H9 (cell line): Measurements from ENCODE around the gene MTG1. TPM values are rescaled to one million over a fixed set of nuclear protein-coding genes. Genes with fewer than 3 reads are reported as not detected.

Source experiments
- DNase-seq: peaks from one replicate; pipeline ENCODE4 v3.0.0-alpha.2; 2017
- H2AFZ ChIP-seq: one replicate; pipeline ENCODE4 v1.6.1; 2013; ENCODE audit warnings: mild to moderate bottlenecking, low read length, control low read depth, moderate library complexity
- H2AK5ac ChIP-seq: 2 replicates; pipeline ENCODE4 v1.6.1; 2013; ENCODE audit warnings: low read length, control low read depth, mixed read lengths; ENCODE audit not compliant: insufficient read length
- H2BK120ac ChIP-seq: one replicate; pipeline ENCODE4 v1.6.1; 2013; ENCODE audit warnings: low read depth, mild to moderate bottlenecking, low read length, control low read depth, inconsistent platforms; ENCODE audit not compliant: poor library complexity, severe bottlenecking
- H2BK12ac ChIP-seq: 2 replicates; pipeline ENCODE4 v1.6.1; 2013; ENCODE audit warnings: low read length, control low read depth, mixed read lengths, low read depth; ENCODE audit not compliant: insufficient read length
- H2BK15ac ChIP-seq: 2 replicates; pipeline ENCODE4 v1.6.1; 2013; ENCODE audit warnings: low read depth, low read length, control low read depth
- H2BK20ac ChIP-seq: one replicate; pipeline ENCODE4 v1.6.1; 2013; ENCODE audit warnings: low read depth, mild to moderate bottlenecking, low read length, control low read depth, inconsistent platforms; ENCODE audit not compliant: poor library complexity, severe bottlenecking
- H2BK5ac ChIP-seq: 2 replicates; pipeline ENCODE4 v1.6.1; 2013; ENCODE audit warnings: low read length, control low read depth, mixed read lengths; ENCODE audit not compliant: insufficient read length
- H3K14ac ChIP-seq: 2 replicates; pipeline ENCODE4 v1.6.1; 2013; ENCODE audit warnings: low read length, control low read depth; ENCODE audit not compliant: insufficient read depth
- H3K18ac ChIP-seq: 2 replicates; pipeline ENCODE4 v1.6.1; 2013; ENCODE audit warnings: low read depth, mild to moderate bottlenecking, mixed read lengths, low read length, control low read depth; ENCODE audit not compliant: insufficient read length
- H3K23ac ChIP-seq: 2 replicates; pipeline ENCODE4 v1.6.1; 2013; ENCODE audit warnings: low read length, control low read depth, mixed read lengths, low read depth; ENCODE audit not compliant: insufficient read length
- H3K23me2 ChIP-seq: 2 replicates; pipeline ENCODE4 v1.6.1; 2013; ENCODE audit warnings: low read depth, mild to moderate bottlenecking, mixed read lengths, low read length, control low read depth; ENCODE audit not compliant: insufficient read length, poor library complexity, severe bottlenecking
- H3K27ac ChIP-seq: 2 replicates; pipeline ENCODE4 v1.5.1; 2013; ENCODE audit warnings: low read length, control low read depth, mixed read lengths, low read depth; ENCODE audit not compliant: insufficient read length
- H3K27me3 ChIP-seq: 2 replicates; pipeline ENCODE4 v1.6.1; 2013; ENCODE audit warnings: low read length, control low read depth, inconsistent platforms; ENCODE audit not compliant: insufficient read depth
- H3K4ac ChIP-seq: 2 replicates; pipeline ENCODE4 v1.6.1; 2013; ENCODE audit warnings: low read depth, mild to moderate bottlenecking, control low read depth, inconsistent platforms, low read length, moderate library complexity
- H3K4me1 ChIP-seq: 2 replicates; pipeline ENCODE4 v1.6.1; 2013; ENCODE audit warnings: low read length, control low read depth, inconsistent platforms; ENCODE audit not compliant: insufficient read depth
- H3K4me2 ChIP-seq: 2 replicates; pipeline ENCODE4 v1.6.1; 2013; ENCODE audit warnings: low read length, control low read depth, mixed read lengths; ENCODE audit not compliant: insufficient read length, insufficient read depth
- H3K56ac ChIP-seq: 2 replicates; pipeline ENCODE4 v1.6.1; 2013; ENCODE audit warnings: low read depth, mild to moderate bottlenecking, mixed read lengths, low read length, control low read depth; ENCODE audit not compliant: insufficient read length
- H3K79me1 ChIP-seq: 2 replicates; pipeline ENCODE4 v1.6.1; 2013; ENCODE audit warnings: low read depth, mild to moderate bottlenecking, moderate library complexity, low read length, control low read depth, inconsistent platforms; ENCODE audit not compliant: insufficient read depth, poor library complexity, severe bottlenecking
- H3K79me2 ChIP-seq: 2 replicates; pipeline ENCODE4 v1.6.1; 2013; ENCODE audit warnings: low read length, control low read depth, inconsistent platforms; ENCODE audit not compliant: insufficient read depth
- H3K9ac ChIP-seq: 2 replicates; pipeline ENCODE4 v1.6.1; 2013; ENCODE audit warnings: low read length, control low read depth, mixed read lengths; ENCODE audit not compliant: insufficient read length; ENCODE audit errors: extremely low read depth
- H3K9me3 ChIP-seq: one replicate; pipeline ENCODE4 v1.6.1; 2013; ENCODE audit warnings: low read depth, low read length, inconsistent platforms; ENCODE audit not compliant: control insufficient read depth
- H3T11ph ChIP-seq: one replicate; pipeline ENCODE4 v1.6.1; 2013; ENCODE audit warnings: mild to moderate bottlenecking, low read length, control low read depth, inconsistent platforms
- H4K20me1 ChIP-seq: one replicate; pipeline ENCODE4 v1.6.1; 2013; ENCODE audit not compliant: control insufficient read depth, insufficient read length, insufficient read depth
- H4K5ac ChIP-seq: 2 replicates; pipeline ENCODE4 v1.6.1; 2013; ENCODE audit warnings: low read depth, mild to moderate bottlenecking, mixed read lengths, low read length, control low read depth; ENCODE audit not compliant: insufficient read length
- H4K8ac ChIP-seq: replicated peaks from 2 replicates; pipeline ENCODE4 v1.6.1; 2013; ENCODE audit warnings: low read length, control low read depth, mixed read lengths, low read depth; ENCODE audit not compliant: insufficient read length
- H4K91ac ChIP-seq: 2 replicates; pipeline ENCODE4 v1.6.1; 2013; ENCODE audit warnings: low read depth, mild to moderate bottlenecking, moderate library complexity, mixed read lengths, low read length, control low read depth; ENCODE audit not compliant: insufficient read length
- H3K27ac Mint-ChIP-seq, 3 experiments: 2 replicates in 2 of 3; 3 replicates in 1 of 3; pipeline ENCODE4 v1.8.0; 2020 to 2021; ENCODE audit warnings: mixed read lengths in 3 of 3, mild to moderate bottlenecking in 1 of 3, moderate library complexity in 1 of 3
- H3K27me3 Mint-ChIP-seq: 2 replicates; pipeline ENCODE4 v1.8.0; 2021; ENCODE audit warnings: low read depth, mild to moderate bottlenecking, moderate library complexity, mixed read lengths
- H3K36me3 Mint-ChIP-seq, 3 experiments: 2 replicates in 2 of 3; 3 replicates in 1 of 3; pipeline ENCODE4 v1.8.0; 2020 to 2021; ENCODE audit warnings: low read depth in 3 of 3, mixed read lengths in 3 of 3; ENCODE audit not compliant: insufficient read depth in 1 of 3
- H3K4me1 Mint-ChIP-seq, 2 experiments: 2 replicates each; pipeline ENCODE4 v1.8.0; 2020; ENCODE audit warnings: mixed read lengths in 2 of 2
- H3K4me3 Mint-ChIP-seq, 2 experiments: 2 replicates in 1 of 2; 3 replicates in 1 of 2; pipeline ENCODE4 v1.8.0; 2020 to 2021; ENCODE audit warnings: mild to moderate bottlenecking in 2 of 2, mixed read lengths in 2 of 2, moderate library complexity in 1 of 2
- H3K9me3 Mint-ChIP-seq, 2 experiments: 2 replicates in 1 of 2; 3 replicates in 1 of 2; pipeline ENCODE4 v1.8.0; 2020; ENCODE audit warnings: mild to moderate bottlenecking in 2 of 2, mixed read lengths in 2 of 2, moderate library complexity in 1 of 2
- CTCF ChIP-seq: fragments of 200-600 bp; sonication (generic); conservative IDR thresholded peaks from 3 replicates; pipeline ENCODE4 v1.8.0; 2021; ENCODE audit warnings: antibody characterized with exemption, mild to moderate bottlenecking
- WGBS: extraction: QIAGEN DNeasy Blood & Tissue Kit; methylation state at CpG from one replicate; pipeline ENCODE4 v1.1.7; 2013; ENCODE audit warnings: missing lambda C conversion rate, low lambda C conversion rate, mixed read lengths; ENCODE audit not compliant: insufficient read length; ENCODE audit errors: extremely low coverage; 5-methylcytosine and 5-hydroxymethylcytosine counted together
- total RNA-seq: library from RNA; stranded (reverse); gene quantifications from 2 replicates; pipeline ENCODE4 v1.2.1, GENCODE V29; 2021

Gene MTG1
- total RNA-seq, 1 experiment from 2014 or later = 65.3 TPM

GRCh38 chr10:133364645-133365431 lies 29.1 kb upstream of the MTG1 start:
- Mint-ChIP-seq H3K27me3 (peaks cover 12% of the 10 kb centered on the region), H3K36me3 (peaks cover 35 to 67% (median 65%) of the 10 kb centered on the region in 3 experiments; a peak in 6 of 7 replicates), H3K4me3 (no peak overlapping the region), H3K27ac (no peak overlapping the region), H3K9me3 (no peaks in the 10 kb centered on the region), H3K4me1 (peaks cover 0 to 2% of the 10 kb centered on the region in 2 experiments; a peak in 1 of 4 replicates)
- no peak overlapping the region for H3K14ac ChIP-seq
- H3K27me3 ChIP-seq = no peaks in the 10 kb centered on the region; the same call in 1 of the 2 replicates
- H3K9me3 ChIP-seq = no peaks in the 10 kb centered on the region
- no peak overlapping the region for H2BK15ac ChIP-seq
- H2AK5ac ChIP-seq = no peak overlapping the region
- H4K91ac ChIP-seq = no peak overlapping the region
- no peak overlapping the region for H3K9ac ChIP-seq
- no peak overlapping the region for H2BK20ac ChIP-seq
- no peak overlapping the region for H3T11ph ChIP-seq
- no peaks in the 10 kb centered on the region for H3K79me1 ChIP-seq
- no peak overlapping the region for H3K4ac ChIP-seq
- no peaks in the 10 kb centered on the region for H4K20me1 ChIP-seq
- no peak overlapping the region for H2BK12ac ChIP-seq
- no peaks in the 10 kb centered on the region for H3K4me1 ChIP-seq
- TF ChIP-seq CTCF = no peak
- H2BK5ac ChIP-seq = no peak overlapping the region
- H3K4me2 ChIP-seq = no peak overlapping the region
- no peak overlapping the region for H4K5ac ChIP-seq
- H2BK120ac ChIP-seq = no peak overlapping the region
- WGBS = no CpG with 5 or more reads among the region's 29 CpGs
- DNase-seq = no peak
- H3K23me2 ChIP-seq = no peaks in the 10 kb centered on the region
- no peak overlapping the region for H3K18ac ChIP-seq
- H2AFZ ChIP-seq = no peak overlapping the region
- H3K56ac ChIP-seq = no peak overlapping the region
- no peak overlapping the region for H4K8ac ChIP-seq
- H3K79me2 ChIP-seq = no peaks in the 10 kb centered on the region
- no peak overlapping the region for H3K23ac ChIP-seq
- H3K27ac ChIP-seq = no peak overlapping the region
